Globus pallidus (tissue), 1 donor: ENCODE data around the gene NT5C3A.
A peak's percentile ranks its signal among the peaks of the same experiment; 100 is the strongest.

Experiments used
- DNase-seq: peaks from one replicate; pipeline ENCODE4 v3.0.0-alpha.2; 2015; ENCODE audit warnings: low spot score

The NT5C3A gene

DNA sequence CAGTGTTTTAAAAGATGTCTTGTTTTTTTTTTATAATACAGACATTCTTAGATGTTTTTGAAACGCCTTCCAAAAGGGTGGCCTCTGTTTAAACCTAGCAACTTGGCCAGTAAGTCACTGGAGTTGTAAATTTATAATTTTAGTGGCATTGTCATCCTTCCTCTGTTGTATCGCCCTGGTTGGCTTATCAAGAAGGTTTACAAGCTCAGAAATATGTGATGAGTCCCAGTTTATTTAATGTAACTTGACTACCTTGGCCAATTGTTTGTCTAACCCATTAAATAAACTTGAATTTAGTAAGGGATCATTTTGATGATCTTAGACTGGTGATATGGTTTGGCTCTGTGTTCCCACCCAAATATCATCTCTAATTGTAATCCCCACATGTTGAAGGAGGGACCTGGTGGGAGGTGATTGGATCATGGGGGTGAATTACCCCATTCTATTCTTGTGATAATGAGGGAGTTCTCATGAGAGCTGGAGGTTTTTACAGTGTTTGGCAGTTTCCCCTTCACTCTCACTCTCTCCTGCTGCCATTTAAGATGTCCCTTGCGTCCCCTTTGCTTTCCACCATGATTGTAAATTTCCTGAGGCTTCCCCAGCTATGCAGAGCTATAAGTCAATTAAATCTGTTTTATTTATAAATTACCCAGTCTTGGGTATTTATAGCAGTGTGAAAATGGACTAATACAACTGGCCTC is 13.4 kb upstream of the NT5C3A start:
- DNase-seq = no peak

DNA sequence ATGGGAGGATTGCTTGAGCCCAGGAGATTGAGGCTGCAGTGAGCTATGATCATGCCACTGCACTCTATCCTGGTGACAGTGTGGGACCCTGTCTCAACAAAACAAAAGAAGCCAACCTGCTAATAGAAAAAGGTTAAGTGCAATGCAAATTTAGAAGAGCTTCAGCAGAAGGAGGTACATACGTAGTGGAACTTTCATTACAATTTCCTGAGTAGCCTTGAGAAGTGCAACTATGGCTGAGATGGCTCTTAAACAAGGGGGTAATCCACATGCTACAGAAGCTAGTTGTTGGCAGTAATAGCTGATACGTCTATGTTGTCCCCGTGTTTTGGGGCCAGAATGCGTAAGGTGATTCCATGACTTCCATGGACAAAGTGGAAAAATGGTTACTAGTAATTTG is 10.7 kb upstream of the NT5C3A start:
- DNase-seq = no peak

DNA sequence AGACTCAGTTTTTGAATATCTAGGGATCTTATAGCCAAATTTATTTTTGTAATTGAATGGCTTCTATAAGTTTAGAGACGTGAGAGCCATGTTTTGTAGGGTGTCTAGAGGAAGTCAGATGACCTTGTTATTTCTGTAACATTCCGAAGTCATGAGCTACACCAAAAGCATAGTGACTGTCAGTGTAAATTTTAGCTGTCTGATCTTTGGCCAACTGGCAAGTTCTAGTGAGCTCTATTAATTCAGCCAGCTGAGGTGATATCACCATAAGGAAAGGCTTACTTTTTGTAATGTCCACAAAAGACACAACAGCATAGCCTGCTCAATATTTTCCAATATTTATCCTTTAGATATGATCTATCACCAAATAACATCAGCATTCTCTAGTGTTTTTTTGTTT is 9.9 kb upstream of the NT5C3A start:
- DNase-seq = no peak

DNA sequence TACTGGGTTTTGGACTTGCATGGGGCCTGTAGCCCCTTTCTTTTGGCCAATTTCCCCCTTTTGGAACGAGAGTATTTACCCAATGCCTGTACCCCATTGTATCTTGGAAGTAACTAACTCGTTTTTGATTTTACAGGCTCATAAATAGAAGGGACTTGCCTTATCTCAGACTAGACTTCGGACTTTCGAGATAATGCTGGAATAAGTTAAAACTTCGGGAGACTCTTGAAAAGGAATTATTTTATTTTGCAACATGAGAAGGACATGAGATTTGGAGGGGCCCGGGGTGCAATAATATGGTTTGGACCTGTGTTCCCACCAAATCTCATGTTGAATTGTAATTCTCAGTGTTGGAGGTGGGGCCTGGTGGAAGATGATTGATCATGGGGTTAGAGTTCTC is 8.3 kb upstream of the NT5C3A start:
- DNase-seq = no peak

DNA sequence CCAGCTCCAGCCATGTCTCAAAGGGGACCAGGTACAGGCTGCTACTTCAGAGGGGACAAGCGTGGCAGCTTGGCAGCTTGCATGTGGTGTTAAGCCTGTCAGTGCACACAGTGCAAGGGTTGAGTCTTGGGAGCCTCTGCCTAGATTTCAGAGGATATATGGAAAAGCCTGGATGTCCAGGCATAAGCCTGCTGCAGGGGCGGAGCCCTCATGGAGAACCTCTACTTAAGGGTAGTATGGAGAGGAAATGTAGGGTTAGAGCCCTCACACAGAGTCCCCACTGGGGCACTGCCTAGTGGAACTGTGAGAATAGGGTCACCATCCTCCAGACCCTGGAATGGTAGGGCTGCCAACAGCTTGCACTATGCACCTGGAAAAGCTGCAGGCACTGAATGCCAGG is 7.7 kb upstream of the NT5C3A start:
- no peak for DNase-seq

DNA sequence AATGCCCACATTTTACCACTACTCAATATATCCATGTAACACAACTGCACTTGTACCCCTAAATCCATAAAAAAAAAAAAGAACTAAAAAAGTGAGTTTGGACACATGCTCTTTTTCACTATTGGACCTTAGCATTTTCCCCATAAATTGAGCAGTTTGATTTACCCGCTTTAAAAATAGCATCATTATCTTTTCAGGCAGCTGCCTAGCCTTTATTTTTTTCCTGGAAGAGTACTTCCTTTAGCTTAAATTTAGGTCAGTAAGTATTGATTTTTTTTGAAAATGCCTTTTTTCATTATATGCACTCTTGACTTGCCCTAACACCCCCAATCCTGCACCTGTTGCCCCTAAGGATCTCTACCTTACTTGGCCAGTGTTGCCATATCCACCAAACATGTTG is 5.3 kb upstream of the NT5C3A start:
- no peak for DNase-seq

DNA sequence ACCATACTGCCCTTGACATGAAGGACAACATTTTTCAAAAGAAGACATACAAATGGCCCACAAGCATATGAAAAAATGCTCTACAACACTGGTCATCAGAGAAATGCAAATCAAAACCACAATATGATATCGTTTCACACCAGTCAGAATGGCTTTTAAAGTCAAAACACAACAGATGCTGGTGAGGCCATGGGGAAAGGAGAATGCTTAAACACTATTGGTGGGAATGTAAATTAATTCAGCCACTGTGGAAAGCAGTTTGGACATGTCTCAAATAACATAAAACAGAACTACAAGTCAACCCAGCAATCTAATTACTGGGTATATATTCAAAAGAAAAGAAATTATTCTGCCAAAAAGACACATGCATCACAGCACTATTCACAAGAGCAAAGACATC is 4.2 kb upstream of the NT5C3A start:
- DNase-seq = no peak

DNA sequence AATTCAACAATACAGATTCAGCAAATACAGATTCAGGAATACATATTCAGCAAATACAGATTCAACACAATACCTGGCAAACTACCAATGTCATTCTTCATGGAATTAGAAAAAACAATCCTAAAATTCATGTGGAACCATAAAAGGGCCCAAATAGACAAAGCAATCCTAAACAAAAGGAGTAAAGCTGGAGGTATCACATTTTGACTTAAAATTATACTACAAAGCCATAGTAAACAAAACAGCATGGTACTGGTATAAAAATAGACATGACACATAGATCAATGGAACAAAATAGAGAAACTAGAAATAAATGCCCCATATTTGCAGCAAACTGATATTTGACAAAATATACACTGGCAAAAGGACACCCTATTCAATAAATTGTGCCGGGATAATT is 3.4 kb upstream of the NT5C3A start:
- no peak for DNase-seq

DNA sequence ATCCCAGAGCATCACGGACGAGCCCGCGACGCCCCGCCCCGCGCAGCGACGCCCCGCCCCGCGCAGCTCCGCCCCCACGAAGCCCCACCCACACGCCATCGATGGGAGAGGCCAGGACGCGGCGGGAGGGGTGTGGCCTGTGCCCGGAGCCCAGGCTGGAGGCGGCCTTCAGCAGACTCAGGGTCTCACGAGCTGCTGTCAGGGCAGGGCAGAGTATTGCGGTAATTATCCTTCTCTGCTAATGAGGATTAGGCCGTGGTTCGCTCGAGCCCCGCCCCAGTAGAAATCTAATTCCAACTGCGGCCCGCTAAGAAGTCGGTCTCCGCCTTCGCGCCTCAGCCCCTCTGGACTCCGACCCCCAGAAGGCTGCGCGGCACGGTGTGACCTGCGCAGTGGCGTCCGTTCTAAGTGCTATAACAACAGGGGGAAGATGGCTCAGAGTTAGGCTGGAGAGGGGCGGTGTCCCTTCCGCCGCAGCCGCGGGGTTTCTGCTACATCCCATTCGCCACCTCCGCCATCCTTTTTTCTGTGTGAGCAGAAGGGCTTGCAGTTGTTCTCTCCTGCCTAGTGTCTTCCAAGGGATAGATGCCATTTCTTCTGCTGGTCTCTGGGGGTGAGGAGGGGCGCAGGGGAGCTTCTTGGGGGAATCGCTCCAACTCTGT is 337 bp upstream of the NT5C3A start:
- DNase-seq = peak; percentile 96

DNA sequence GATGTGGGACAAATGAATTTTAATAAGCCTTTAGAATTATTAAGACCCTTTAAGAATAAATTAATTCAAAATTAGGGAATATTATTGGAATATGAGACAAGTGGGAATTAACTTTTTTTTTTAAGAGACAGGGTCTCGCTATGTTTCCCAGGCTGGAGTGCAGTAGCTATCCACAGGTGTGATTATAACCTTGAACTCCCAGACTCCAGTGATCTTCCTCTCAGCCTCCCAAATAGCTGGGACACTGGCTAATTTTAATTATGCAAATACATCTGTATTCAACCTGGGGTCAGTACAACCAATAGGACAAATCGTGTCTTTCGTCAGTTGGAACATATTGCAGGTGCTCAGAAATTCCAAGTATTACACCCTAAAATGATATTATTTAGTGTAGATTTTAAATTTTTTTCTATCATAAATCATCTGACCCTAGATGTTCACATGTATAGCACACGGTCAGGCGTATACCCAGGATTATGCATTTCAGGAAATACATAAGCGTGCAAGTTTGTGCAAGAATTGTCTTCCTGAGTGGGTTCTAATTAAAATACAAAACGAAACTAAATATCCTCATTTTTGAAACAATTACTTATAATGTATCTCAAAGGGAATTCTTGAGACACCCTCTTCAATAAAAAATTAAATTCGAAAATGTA is 1.2 kb downstream of the NT5C3A start:
- DNase-seq = no peak

DNA sequence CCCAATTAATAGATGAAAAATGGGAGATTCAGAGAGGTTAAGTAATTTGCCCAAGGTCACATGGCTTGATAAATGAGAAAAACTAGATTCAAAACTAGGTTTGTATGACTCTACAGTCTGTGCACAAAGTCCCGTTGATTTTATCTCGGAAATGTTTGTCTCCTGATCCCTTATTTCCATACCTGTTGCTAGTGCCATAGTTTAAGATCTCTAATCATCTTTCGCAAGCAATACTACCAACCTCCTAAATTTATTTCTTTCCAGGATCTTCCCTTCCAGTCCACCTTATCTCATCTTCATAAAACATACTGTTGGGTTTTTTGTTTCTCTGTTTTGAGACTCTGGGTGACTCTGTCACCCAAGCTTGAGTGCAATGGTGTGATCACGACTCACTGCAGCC is 2.9 kb downstream of the NT5C3A start:
- DNase-seq = no peak

DNA sequence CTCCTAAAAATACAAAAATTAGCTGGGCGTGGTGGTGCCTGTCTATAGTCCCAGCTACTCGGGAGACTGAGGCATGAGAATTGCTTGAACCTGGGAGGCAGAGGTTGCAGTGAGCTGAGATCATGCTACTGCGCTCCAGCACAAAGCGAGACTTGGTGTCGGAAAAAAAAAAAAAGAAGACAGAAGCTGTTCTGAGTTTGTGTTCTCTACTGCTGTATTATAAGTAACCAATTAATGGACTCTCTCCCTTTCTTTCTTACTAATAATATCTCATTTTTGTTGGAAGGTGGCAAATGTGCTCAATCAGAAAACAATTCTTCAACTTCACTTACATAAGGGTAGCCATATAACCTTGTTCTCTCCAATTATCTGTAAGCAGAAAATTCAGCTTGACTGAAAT is 7.4 kb downstream of the NT5C3A start:
- no peak for DNase-seq

DNA sequence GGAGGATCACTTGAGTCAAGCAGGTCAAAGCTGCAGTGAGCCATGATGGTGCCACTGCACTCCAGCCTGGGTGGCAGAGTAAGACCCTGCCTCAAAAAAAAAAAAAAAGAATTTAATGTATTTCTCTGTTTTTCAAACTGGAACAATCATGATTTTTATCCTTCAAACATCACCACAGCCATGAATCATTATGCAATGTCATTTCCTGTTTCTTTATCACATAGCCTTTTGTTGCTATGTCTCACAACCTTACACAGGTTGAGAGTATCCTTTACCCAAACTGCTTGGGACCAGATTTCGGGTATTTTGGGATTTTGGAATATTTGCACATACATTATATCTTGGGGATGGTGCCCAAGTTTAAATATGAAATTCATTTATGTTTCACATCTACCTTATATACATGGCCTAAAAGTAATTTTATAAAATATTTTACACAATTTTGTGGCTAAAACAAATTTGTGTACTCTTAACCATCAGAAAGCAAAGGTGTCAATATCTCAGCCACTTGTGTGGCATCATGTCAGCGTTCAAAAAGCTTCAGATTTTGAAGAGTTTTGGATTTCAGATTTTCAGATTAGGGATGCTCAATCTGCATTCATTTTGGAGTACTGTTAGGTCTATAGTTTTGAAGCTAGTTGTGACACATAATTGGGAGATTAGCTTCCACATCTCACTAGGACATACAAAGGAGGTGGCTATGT is 8.2 kb downstream of the NT5C3A start:
- DNase-seq = no peak

DNA sequence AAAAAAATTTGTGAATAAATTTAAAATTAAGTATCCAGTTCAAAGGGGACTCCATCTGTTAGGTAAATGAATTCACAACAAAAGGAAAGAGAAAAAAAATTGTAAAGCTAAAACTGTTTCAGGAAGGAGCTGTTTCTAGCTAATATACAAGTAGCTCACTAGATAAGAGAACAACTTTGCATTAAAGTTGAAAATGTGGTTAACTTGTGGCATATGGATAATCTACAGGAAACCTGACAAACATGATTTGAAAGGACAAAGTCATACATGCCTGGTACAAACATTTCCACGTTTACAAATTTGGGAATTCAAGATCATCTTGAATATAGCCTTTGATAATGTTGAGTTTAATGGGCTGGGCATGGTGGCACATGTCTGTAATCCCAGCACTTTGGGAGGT is 8.9 kb downstream of the NT5C3A start:
- DNase-seq = no peak

DNA sequence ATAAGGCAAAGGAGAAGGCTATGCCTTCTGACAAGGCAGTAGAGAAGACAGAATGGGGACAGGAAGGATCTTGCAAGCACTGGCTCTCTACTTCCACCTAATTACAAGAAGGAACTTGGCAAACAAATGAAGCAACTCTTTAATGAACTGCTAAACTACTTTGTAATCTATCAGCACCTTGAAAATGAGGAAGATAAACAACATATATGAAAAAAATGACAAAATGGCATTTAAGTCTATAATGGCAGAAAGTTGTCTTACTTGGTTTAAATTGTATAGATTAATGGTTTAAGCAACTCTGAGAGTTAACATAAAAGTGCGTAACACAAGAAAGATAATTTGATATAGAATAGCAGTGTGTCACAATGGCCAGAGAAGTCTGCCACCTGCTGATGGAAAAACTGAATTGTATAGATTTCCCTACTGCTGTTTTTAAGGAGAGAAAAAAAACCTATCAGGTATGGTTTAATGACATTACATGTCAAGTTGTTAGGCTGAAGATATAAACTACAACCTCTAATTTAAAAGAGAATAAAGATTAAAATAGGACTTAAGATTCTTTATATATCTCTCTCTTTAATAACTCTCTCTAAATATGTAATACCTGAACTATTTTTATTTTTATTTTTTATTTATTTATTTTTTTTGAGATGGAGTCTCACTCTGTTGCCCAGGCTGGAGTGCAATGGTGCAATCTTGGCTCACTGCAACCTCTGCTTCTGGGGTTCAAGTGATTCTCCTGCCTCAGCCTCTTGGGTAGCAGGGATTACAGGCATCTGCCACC is 11.8 kb downstream of the NT5C3A start:
- peak; percentile 41 for DNase-seq

DNA sequence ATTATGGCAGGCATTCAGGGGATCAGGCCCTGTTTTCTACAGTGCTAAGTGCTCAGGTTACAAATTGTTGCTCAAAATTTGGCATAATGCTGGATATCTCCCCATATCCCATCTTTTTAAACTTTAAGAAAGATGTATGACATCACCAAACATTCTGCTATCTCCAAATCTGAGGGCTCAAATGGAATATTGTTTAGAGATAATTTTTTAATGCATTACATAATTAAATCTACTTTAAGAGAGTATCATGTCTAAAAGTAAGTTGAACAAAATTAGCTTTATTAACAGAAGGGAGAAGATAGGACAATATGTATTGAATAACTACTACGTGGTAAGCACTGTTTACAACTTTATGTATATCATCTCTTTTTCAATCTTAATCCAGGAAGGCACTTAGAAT is 13.9 kb downstream of the NT5C3A start:
- no peak for DNase-seq

DNA sequence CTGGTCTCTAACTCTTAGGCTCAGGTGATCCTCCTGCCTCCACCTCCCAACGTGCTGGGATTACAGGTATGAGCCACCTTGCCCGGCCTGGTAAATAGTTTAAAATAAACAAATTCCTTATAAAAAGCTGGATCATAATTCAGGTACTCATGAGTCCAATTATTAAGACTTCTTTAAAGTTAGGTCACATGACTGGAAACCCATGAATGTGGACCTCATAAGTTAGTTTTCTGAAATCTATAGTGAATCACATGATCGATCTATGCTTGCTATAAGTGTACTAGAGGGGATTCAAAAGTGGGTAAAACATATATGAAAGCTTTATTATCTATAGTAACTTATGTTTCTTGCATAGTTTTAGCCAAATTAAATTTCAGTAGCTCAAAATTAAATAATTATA is 14.3 kb downstream of the NT5C3A start:
- DNase-seq = no peak

DNA sequence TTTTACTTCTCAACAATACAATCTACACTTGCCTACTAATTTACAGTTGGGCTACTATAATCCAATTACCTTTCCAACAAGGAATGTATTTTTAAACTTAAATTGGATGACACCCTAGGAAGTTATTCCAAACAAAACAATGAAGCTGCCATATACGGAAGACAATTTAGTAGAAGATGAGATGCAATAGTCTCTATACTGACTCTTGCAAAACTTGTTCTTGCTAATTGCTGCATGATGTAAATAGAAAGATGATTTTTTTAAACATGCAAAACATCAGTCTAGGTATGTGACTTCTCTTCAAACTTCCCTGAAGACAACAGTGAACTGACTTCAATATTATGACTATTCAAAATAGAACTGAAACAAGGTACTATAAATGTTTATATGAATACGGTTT is 17.6 kb downstream of the NT5C3A start:
- no peak for DNase-seq

DNA sequence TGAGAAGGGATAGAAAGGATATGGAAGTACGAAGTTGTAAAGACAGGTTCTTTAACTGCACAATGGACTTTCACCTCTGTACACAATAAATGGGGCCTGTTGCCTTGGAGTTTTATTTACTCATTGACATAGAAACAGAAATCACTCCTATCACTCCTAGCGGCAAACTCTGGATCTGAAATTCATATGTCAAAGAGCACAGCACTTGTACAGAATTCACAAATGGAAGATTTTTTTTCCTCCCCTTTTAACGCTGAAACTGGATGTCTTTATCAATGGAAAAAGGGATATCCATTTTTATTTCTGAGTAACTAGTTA is 18.2 kb downstream of the NT5C3A start:
- DNase-seq = no peak

DNA sequence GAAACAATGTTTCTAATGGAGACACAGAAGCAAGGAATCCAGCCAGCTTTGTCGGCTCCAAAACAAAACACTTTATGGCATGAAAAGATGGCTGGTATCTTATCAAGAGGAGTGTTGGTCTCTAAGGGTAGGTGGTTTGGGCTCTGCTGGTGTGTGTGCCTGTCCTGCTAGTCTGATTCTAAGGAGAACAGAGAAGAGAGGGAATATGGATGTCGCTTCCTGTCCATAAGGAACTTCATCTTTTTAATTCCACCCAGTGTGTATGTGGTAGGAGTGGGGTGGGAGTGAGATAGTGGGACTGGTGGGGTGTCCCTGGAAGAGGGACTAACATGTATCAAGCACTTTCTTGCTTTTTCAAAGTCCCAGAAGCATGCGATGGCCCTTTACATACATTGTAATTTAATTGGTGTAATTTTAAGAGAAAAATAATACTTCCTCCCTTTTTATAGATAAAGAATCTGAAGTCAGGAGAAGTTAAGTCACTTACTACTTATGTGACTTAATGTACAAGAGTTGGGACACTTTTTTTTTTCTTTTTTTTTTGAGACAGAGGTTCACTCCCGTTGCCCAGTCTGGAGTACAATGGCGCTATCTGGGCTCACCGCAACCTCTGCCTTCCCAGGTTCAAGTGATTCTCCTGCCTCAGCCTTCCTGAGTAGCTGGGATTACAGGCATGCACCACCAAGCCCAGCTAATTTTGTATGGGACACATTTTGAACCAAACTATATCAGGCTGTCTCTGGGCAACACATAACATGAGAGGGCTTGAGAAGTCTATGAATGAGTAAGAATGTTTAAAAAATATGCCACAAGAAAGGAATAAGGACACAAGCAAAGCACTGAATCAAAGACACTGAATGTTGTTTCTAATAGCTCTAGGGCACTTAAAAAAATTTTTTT is 18.8 kb downstream of the NT5C3A start:
- no peak for DNase-seq
